K562 (cell line): ENCODE data around the gene DCAF11. TPM values are rescaled to one million over a fixed set of nuclear protein-coding genes. Genes with fewer than 3 reads are reported as not detected.

Source experiments
- ILK ChIP-seq: fragments of 450-650 bp; IDR thresholded peaks from 2 replicates; pipeline ENCODE4 v1.6.1; 2016; ENCODE audit warnings: missing genetic modification characterization, low read depth, mild to moderate bottlenecking, missing compliant biosample characterization, moderate library complexity, borderline replicate concordance
- KAT7 ChIP-seq: sonication (generic); formaldehyde crosslinking; IDR thresholded peaks from 2 replicates; pipeline ENCODE4 v1.8.0; 2022; ENCODE audit warnings: missing genetic modification reagents, mild to moderate bottlenecking, borderline replicate concordance
- MECOM ChIP-seq: fragments of 250-450 bp; sonication (Bioruptor Pico); IDR thresholded peaks from 2 replicates; pipeline ENCODE4 v1.8.0; 2022; ENCODE audit warnings: inconsistent platforms
- POLR2A ChIP-seq: fragments of 450-650 bp; conservative IDR thresholded peaks from 2 replicates; pipeline ENCODE4 v1.6.1; 2016
- POLR3A ChIP-seq: IDR thresholded peaks from 2 replicates; pipeline ENCODE4 v1.6.1; 2011; ENCODE audit warnings: borderline replicate concordance, mild to moderate bottlenecking, moderate library complexity; ENCODE audit not compliant: insufficient read length, insufficient read depth; ENCODE audit errors: extremely low read depth
- RBM15 ChIP-seq: fragments of 200-400 bp; formaldehyde crosslinking; IDR thresholded peaks from 2 replicates; pipeline ENCODE4 v1.6.1; 2018; ENCODE audit warnings: mild to moderate bottlenecking, low read length, moderate library complexity; ENCODE audit not compliant: insufficient read depth
- RNF2 ChIP-seq: sonication (generic); IDR thresholded peaks from 2 replicates; pipeline ENCODE4 v1.6.1; 2016
- SAP30 ChIP-seq: fragments of 200-600 bp; sonication (generic); IDR thresholded peaks from 2 replicates; pipeline ENCODE4 v1.6.1; 2012; ENCODE audit warnings: borderline replicate concordance, low read depth, mild to moderate bottlenecking, moderate library complexity, low read length, control low read depth, inconsistent platforms; ENCODE audit not compliant: insufficient read depth, poor library complexity, severe bottlenecking
- TAF7 ChIP-seq: fragments of 450-650 bp; IDR thresholded peaks from 2 replicates; pipeline ENCODE4 v1.6.1; 2016; ENCODE audit warnings: missing genetic modification characterization, missing compliant biosample characterization
- TCF7L2 ChIP-seq: fragments of 150-350 bp; IDR thresholded peaks from 2 replicates; pipeline ENCODE4 v1.6.1; 2016; ENCODE audit warnings: low read depth, mild to moderate bottlenecking, low read length, moderate library complexity
- ZNF57 ChIP-seq: fragments of 450-650 bp; formaldehyde crosslinking; IDR thresholded peaks from 2 replicates; pipeline ENCODE4 v1.4.0; 2020; ENCODE audit warnings: mild to moderate bottlenecking, moderate library complexity
- ZNF695 ChIP-seq: fragments of 450-650 bp; formaldehyde crosslinking; IDR thresholded peaks from 2 replicates; pipeline ENCODE4 v1.4.0; 2020; ENCODE audit warnings: mild to moderate bottlenecking, moderate library complexity
- ZNF699 ChIP-seq: fragments of 250-450 bp; sonication (Bioruptor Pico); IDR thresholded peaks from 2 replicates; pipeline ENCODE4 v1.8.0; 2021; ENCODE audit warnings: mild to moderate bottlenecking, moderate library complexity; ENCODE audit not compliant: insufficient replicate concordance
- polyA plus RNA-seq, 8 experiments: library from polyadenylated mRNA; depleted of rRNA in 4 of 8; stranded (reverse) in 5 of 8; unstranded in 3 of 8; fragments of >200 nt; fragmentation: Nextera tagmentation in 2 of 8; fragmentation: Illumina TruSeq in 1 of 8; extraction: Ambion mirVana in 2 of 8; extraction: Trizol in 1 of 8; gene quantifications; 2 replicates each; pipeline versions ENCODE4 v1.2.1 to v1.2.3, GENCODE V29; 2011 to 2014; ENCODE audit warnings: inconsistent platforms in 1 of 8, missing spikeins in 1 of 8
- total RNA-seq, 7 experiments: library from RNA; depleted of rRNA in 6 of 7; stranded (reverse); fragments of >200 nt in 6 of 7; fragmentation: Illumina TruSeq in 2 of 7; extraction: Trizol in 2 of 7; gene quantifications; 2 replicates each; pipeline versions ENCODE4 v1.2.1 to v1.2.3, GENCODE V29; 2011 to 2021; ENCODE audit warnings: low replicate concordance in 1 of 7
- TF ChIP-seq, protein P1 (sequence below): IDR thresholded peaks from 3 replicates; pipeline ENCODE4 v1.6.1; 2011; ENCODE audit warnings: borderline replicate concordance, mild to moderate bottlenecking; ENCODE audit not compliant: insufficient read length, insufficient read depth
- TF ChIP-seq, protein P2 (sequence below): fragments of 450-650 bp; IDR thresholded peaks from 2 replicates; pipeline ENCODE4 v1.6.1; 2016; ENCODE audit warnings: borderline replicate concordance
- TF ChIP-seq, protein P3 (sequence below): fragments of 250-450 bp; sonication (Bioruptor Pico); IDR thresholded peaks from 2 replicates; pipeline ENCODE4 v1.4.0; 2020; ENCODE audit warnings: borderline replicate concordance
- TF ChIP-seq, protein P4 (sequence below): fragments of 200-400 bp; formaldehyde crosslinking; IDR thresholded peaks from 2 replicates; pipeline ENCODE4 v1.6.1; 2017; ENCODE audit warnings: mild to moderate bottlenecking, low read depth, low read length, moderate library complexity
- TF ChIP-seq, protein P5 (sequence below): fragments of 250-450 bp; sonication (Bioruptor Pico); IDR thresholded peaks from 2 replicates; pipeline ENCODE4 v1.4.0; 2020; ENCODE audit warnings: mild to moderate bottlenecking, moderate library complexity

DCAF11 gene
- total and polyA plus RNA-seq, 9 of the 15 experiments (the other 6 are each of a cell fraction or from before 2014, with no cell fraction given), result 8.5 to 46.2 (median 36.4) TPM

DNA sequence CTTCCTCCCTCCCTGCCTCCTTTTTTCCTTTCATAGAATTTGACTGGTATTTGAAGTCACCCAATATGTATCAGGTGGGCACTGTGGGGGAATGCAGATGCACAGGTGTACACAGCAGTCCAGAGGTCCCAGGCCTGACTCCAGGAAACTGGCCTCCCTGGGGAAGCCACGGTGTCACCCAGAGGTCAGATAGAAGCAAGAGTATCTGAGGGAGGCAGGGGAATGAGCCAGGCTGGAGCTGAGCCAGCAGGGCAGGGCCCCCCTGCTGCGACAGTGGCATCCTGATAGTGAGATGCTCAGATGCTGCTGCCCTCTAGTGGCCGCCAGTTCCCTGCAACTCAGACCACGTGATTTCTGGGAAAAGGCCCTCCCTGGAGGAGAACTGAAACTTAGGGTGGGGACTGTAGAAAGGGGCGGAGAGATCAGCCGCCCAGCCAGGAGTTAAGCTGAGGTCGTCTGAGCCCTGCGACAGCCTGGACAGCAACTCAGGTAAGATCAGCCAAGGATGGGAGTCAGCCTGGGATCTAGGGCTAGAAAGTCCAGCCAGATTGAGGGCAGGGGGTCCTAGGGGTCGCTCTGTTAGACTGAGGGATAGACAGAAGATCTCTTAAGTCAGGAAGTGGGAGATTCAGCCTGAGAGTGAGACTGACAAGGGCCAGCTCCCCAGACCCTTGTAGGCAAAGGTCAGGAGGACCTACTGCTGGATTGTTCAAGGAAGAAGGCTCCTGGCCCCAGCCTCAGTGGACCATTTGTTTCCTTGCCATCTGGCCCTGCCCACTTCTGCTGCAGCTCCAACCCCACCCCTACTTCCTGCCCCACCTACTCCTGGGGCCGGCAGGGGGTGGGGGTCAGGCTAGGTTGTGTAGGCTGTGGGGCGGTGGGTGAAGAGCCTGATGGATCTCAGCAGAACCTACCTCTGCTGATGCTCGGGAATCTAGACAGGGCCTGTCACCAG lies 46.5 kb downstream of the DCAF11 start, which contains the start of gene IRF9 (continued):
- TF ChIP-seq, protein P1, sequence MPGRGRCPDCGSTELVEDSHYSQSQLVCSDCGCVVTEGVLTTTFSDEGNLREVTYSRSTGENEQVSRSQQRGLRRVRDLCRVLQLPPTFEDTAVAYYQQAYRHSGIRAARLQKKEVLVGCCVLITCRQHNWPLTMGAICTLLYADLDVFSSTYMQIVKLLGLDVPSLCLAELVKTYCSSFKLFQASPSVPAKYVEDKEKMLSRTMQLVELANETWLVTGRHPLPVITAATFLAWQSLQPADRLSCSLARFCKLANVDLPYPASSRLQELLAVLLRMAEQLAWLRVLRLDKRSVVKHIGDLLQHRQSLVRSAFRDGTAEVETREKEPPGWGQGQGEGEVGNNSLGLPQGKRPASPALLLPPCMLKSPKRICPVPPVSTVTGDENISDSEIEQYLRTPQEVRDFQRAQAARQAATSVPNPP, result no peak
- TF ChIP-seq RBM15 (no peak), POLR2A (peak; percentile 73), ILK (tag) (no peak), POLR3A (no peak), MECOM (CRISPR knock-in tag) (no peak), RNF2 (no peak), ZNF699 (no peak), KAT7 (CRISPR knock-in tag) (peak; percentile 72; the same call in 1 of the 2 replicates), TCF7L2 (no peak), TAF7 (tag) (no peak), ZNF695 (CRISPR knock-in tag) (no peak), SAP30 (no peak), ZNF57 (CRISPR knock-in tag) (no peak)
- TF ChIP-seq, protein P2, sequence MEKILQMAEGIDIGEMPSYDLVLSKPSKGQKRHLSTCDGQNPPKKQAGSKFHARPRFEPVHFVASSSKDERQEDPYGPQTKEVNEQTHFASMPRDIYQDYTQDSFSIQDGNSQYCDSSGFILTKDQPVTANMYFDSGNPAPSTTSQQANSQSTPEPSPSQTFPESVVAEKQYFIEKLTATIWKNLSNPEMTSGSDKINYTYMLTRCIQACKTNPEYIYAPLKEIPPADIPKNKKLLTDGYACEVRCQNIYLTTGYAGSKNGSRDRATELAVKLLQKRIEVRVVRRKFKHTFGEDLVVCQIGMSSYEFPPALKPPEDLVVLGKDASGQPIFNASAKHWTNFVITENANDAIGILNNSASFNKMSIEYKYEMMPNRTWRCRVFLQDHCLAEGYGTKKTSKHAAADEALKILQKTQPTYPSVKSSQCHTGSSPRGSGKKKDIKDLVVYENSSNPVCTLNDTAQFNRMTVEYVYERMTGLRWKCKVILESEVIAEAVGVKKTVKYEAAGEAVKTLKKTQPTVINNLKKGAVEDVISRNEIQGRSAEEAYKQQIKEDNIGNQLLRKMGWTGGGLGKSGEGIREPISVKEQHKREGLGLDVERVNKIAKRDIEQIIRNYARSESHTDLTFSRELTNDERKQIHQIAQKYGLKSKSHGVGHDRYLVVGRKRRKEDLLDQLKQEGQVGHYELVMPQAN, result no peak
- TF ChIP-seq, protein P3, sequence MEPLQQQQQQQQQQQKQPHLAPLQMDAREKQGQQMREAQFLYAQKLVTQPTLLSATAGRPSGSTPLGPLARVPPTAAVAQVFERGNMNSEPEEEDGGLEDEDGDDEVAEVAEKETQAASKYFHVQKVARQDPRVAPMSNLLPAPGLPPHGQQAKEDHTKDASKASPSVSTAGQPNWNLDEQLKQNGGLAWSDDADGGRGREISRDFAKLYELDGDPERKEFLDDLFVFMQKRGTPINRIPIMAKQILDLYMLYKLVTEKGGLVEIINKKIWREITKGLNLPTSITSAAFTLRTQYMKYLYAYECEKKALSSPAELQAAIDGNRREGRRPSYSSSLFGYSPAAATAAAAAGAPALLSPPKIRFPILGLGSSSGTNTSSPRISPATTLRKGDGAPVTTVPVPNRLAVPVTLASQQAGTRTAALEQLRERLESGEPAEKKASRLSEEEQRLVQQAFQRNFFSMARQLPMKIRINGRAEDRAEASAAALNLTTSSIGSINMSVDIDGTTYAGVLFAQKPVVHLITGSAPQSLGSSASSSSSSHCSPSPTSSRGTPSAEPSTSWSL (CRISPR knock-in tag), result no peak
- TF ChIP-seq, protein P4, sequence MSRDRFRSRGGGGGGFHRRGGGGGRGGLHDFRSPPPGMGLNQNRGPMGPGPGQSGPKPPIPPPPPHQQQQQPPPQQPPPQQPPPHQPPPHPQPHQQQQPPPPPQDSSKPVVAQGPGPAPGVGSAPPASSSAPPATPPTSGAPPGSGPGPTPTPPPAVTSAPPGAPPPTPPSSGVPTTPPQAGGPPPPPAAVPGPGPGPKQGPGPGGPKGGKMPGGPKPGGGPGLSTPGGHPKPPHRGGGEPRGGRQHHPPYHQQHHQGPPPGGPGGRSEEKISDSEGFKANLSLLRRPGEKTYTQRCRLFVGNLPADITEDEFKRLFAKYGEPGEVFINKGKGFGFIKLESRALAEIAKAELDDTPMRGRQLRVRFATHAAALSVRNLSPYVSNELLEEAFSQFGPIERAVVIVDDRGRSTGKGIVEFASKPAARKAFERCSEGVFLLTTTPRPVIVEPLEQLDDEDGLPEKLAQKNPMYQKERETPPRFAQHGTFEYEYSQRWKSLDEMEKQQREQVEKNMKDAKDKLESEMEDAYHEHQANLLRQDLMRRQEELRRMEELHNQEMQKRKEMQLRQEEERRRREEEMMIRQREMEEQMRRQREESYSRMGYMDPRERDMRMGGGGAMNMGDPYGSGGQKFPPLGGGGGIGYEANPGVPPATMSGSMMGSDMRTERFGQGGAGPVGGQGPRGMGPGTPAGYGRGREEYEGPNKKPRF, result no peak
- TF ChIP-seq, protein P5, sequence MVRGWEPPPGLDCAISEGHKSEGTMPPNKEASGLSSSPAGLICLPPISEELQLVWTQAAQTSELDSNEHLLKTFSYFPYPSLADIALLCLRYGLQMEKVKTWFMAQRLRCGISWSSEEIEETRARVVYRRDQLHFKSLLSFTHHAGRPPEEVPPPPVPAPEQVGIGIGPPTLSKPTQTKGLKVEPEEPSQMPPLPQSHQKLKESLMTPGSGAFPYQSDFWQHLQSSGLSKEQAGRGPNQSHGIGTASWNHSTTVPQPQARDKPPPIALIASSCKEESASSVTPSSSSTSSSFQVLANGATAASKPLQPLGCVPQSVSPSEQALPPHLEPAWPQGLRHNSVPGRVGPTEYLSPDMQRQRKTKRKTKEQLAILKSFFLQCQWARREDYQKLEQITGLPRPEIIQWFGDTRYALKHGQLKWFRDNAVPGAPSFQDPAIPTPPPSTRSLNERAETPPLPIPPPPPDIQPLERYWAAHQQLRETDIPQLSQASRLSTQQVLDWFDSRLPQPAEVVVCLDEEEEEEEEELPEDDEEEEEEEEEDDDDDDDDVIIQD, result no peak
